ENCODE data around the gene PTPN5.
A peak's percentile ranks its signal among the peaks of the same experiment; 100 is the strongest.

The PTPN5 gene

DNA sequence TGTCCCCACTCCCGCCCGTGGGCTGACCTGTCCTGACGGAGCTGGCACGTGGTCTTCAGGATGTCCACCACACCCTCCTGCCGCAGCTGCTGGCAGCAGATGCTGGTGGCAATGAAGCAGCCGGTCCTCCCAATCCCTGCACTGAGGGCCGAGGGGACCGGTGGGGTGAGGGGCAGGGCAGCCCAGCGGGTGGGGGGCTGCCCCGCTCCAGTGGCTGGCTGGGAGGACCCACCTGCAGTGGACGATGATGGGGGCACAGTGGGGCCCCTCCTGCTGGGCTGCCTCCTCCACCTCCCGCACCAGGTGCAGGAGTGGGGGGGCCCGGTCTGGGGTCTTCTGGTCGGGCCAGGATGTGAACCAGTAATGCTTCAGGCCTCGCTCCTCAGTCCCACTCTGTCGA lies 62.2 kb downstream of the PTPN5 start:
- TF ChIP-seq SUZ12 (IDR thresholded peaks at IDR 0.05; ENCODE audit: extremely low read depth, insufficient read depth, insufficient read length): no peak
- TF ChIP-seq YY1 (IDR thresholded peaks at IDR 0.05; ENCODE audit: insufficient read depth, insufficient read length): no peak
- no peak for TF ChIP-seq ZNF274 (IDR thresholded peaks at IDR 0.05; ENCODE audit: low read depth, low read length)
- Histone ChIP-seq H3K27me3 (ENCODE audit: insufficient read depth, insufficient read length) (no peaks in the 10 kb centered on the region), H3K9ac (ENCODE audit: insufficient read length, low read depth) (no peak overlapping the region), H3K36me3 (ENCODE audit: insufficient read depth, insufficient read length, low read length) (no peaks in the 10 kb centered on the region), H3K4me3 (ENCODE audit: insufficient read length, low read depth) (no peak overlapping the region), H3K4me1 (ENCODE audit: insufficient read depth, insufficient read length) (peaks cover 14% of the 10 kb centered on the region), H3K9me3 (ENCODE audit: insufficient read depth, low read length) (no peaks in the 10 kb centered on the region)
- no peak for DNase-seq (ENCODE audit: low read depth, low spot score)

DNA sequence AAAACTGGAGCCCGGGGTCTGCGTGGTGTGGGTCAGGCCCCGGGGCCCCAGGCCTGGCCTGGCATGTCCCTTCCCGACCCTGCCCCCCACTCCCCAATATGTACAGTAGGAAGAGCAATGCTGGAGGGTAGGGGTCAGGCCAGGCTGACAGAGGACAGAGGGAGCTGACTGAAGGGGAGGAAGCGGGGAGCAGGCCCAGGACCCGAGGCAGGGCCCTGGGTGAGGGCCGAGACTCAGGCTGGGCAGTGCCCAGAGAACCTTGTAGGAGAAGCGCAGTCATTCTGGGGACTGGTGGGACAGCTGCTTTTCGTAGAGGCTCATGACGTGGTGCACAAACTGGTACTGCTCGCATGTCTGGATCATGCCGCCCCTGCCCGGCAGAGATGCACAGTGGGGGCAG lies 62.9 kb downstream of the PTPN5 start:
- Histone ChIP-seq H3K4me1 (ENCODE audit: insufficient read depth, insufficient read length) (peaks cover 14% of the 10 kb centered on the region), H3K4me3 (ENCODE audit: insufficient read length, low read depth) (no peak overlapping the region), H3K9ac (ENCODE audit: insufficient read length, low read depth) (no peak overlapping the region), H3K27me3 (ENCODE audit: insufficient read depth, insufficient read length) (no peaks in the 10 kb centered on the region), H3K9me3 (ENCODE audit: insufficient read depth, low read length) (no peaks in the 10 kb centered on the region), H3K36me3 (ENCODE audit: insufficient read depth, insufficient read length, low read length) (no peaks in the 10 kb centered on the region)
- no peak for DNase-seq (ENCODE audit: low read depth, low spot score)
- TF ChIP-seq ZNF274 (IDR thresholded peaks at IDR 0.05; ENCODE audit: low read depth, low read length) (no peak), YY1 (IDR thresholded peaks at IDR 0.05; ENCODE audit: insufficient read depth, insufficient read length) (no peak), SUZ12 (IDR thresholded peaks at IDR 0.05; ENCODE audit: extremely low read depth, insufficient read depth, insufficient read length) (no peak)

DNA sequence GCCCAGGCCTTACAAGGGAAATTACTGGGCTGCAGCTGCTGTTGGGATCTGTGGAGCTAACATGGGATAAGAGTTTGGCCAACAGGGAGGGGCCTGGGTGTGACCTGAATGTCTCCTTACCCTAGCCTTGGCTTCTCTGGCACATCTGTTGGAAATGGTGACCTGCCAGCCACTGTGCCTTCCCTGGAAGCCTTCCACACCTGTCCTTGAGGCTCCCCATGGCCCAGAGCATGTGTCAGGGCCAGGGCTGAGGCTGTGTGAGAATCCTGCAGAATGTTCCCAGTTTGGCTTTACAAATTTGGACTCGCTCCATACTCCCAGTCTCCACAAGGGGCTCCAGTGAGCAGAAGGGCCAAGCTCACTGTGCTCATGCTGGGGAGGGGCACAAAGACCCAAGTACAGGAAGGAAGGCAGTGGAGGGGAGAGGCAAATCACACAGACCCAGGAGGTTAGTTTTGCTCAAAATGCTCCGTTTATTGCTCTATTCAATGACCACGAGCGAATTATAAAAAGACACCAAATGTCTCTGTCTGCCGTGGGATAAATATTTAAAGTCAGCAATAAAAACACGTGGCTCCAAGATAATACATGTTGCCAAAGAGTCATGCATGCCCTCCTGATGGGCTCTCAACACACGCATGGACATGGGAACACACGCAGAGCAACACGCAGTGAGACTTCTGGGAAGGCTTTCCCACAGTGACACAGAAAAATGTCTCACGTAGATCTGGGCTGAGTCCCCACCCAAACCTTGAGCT lies 63.9 kb downstream of the PTPN5 start:
- no peak for DNase-seq (ENCODE audit: low read depth, low spot score)
- H3K4me3 ChIP-seq (ENCODE audit: insufficient read length, low read depth): no peak overlapping the region
- H3K4me1 ChIP-seq (ENCODE audit: insufficient read depth, insufficient read length): peaks cover 14% of the 10 kb centered on the region
- H3K9me3 ChIP-seq (ENCODE audit: insufficient read depth, low read length): no peaks in the 10 kb centered on the region
- TF ChIP-seq ZNF274 (IDR thresholded peaks at IDR 0.05; ENCODE audit: low read depth, low read length) (no peak), YY1 (IDR thresholded peaks at IDR 0.05; ENCODE audit: insufficient read depth, insufficient read length) (no peak), SUZ12 (IDR thresholded peaks at IDR 0.05; ENCODE audit: extremely low read depth, insufficient read depth, insufficient read length) (no peak)
- H3K9ac ChIP-seq (ENCODE audit: insufficient read length, low read depth): peak overlapping the region; percentile 56
- H3K27me3 ChIP-seq (ENCODE audit: insufficient read depth, insufficient read length): no peaks in the 10 kb centered on the region
- no peaks in the 10 kb centered on the region for H3K36me3 ChIP-seq (ENCODE audit: insufficient read depth, insufficient read length, low read length)

DNA sequence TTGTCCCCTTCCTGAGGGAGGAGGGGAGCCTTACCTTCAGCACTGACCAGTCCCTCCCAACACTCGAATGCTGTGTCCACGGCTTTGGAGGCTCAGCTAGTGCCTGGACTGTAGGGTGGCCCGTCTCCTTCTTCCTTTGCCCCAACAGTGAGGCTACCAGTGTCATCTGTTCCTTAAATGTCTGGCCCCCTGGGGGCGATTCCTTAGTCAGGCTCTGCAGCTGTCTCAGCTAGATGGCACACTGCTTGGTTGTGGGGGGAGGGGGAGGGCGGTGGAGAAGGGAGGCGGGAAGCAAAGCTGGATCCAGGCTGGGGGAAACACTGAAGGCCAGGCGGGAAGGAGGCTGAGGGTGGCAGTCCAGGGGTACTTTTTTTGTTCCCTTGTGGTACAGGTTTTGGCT lies 65.6 kb downstream of the PTPN5 start, which contains the start of gene IGSF22:
Gene IGSF22 (minus strand): TSS at position 149 of the 400 bp plus-strand sequence. CDS start 1,952 bp downstream, outside the sequence.
- Histone ChIP-seq H3K9ac (ENCODE audit: insufficient read length, low read depth) (peak within 1 kb of the TSS; percentile 32), H3K4me3 (ENCODE audit: insufficient read length, low read depth) (no peak within 1 kb of the TSS), H3K4me1 (ENCODE audit: insufficient read depth, insufficient read length) (peaks cover 17% of the 10 kb centered on the region), H3K9me3 (ENCODE audit: insufficient read depth, low read length) (no peaks in the 10 kb centered on the region), H3K36me3 (ENCODE audit: insufficient read depth, insufficient read length, low read length) (no peaks in the 10 kb centered on the region), H3K27me3 (ENCODE audit: insufficient read depth, insufficient read length) (no peaks in the 10 kb centered on the region)
- TF ChIP-seq YY1 (IDR thresholded peaks at IDR 0.05; ENCODE audit: insufficient read depth, insufficient read length): no peak
- no peak for TF ChIP-seq SUZ12 (IDR thresholded peaks at IDR 0.05; ENCODE audit: extremely low read depth, insufficient read depth, insufficient read length)
- no peak for TF ChIP-seq ZNF274 (IDR thresholded peaks at IDR 0.05; ENCODE audit: low read depth, low read length)
- DNase-seq (ENCODE audit: low read depth, low spot score): no peak

DNA sequence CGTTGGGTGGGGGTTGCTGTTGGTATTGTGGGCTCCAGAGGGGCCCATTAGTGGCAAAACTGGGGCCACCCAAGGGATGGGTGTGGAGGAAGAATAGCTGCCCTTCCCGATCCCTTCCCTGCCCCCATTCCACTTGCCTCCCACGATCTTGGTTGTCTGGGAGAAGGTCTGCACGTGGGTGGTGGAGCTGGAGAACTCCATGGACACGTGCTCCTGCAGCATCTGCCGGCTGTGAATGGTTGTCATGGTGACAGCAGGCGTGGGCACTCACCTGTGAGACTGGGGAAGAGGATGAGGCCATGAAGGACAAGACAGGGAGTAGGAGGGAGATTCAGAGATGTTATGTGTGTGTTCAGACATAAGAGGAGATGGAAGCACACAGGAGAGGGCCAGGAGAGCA lies 67.6 kb downstream of the PTPN5 start:
- TF ChIP-seq ZNF274 (IDR thresholded peaks at IDR 0.05; ENCODE audit: low read depth, low read length): no peak
- TF ChIP-seq SUZ12 (IDR thresholded peaks at IDR 0.05; ENCODE audit: extremely low read depth, insufficient read depth, insufficient read length): no peak
- no peak for TF ChIP-seq YY1 (IDR thresholded peaks at IDR 0.05; ENCODE audit: insufficient read depth, insufficient read length)
- peaks cover 12% of the 10 kb centered on the region for H3K27me3 ChIP-seq (ENCODE audit: insufficient read depth, insufficient read length)
- peaks cover 17% of the 10 kb centered on the region for H3K4me1 ChIP-seq (ENCODE audit: insufficient read depth, insufficient read length)
- no peaks in the 10 kb centered on the region for H3K36me3 ChIP-seq (ENCODE audit: insufficient read depth, insufficient read length, low read length)
- no peak overlapping the region for H3K9ac ChIP-seq (ENCODE audit: insufficient read length, low read depth)
- H3K9me3 ChIP-seq (ENCODE audit: insufficient read depth, low read length): no peaks in the 10 kb centered on the region
- no peak for DNase-seq (ENCODE audit: low read depth, low spot score)
- H3K4me3 ChIP-seq (ENCODE audit: insufficient read length, low read depth): no peak overlapping the region

DNA sequence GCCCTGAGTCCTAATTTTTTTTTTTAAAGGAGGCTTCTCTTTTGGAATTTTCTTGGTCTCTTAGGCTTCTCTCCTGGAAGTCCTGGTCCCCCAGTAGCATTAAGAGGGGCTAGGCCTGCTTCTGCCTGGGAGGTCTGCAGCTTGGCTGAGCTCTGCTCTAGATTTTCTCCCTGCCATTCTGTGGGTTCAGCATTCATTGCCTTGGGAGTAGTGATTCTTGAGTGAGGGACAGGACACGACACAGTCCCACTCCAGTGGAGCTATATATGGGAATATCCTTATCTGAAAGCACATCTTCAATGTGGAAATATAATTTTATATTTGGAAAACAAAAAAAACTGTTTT lies 69.3 kb downstream of the PTPN5 start:
- no peak for DNase-seq (ENCODE audit: low read depth, low spot score)
- no peaks in the 10 kb centered on the region for H3K9me3 ChIP-seq (ENCODE audit: insufficient read depth, low read length)
- H3K4me1 ChIP-seq (ENCODE audit: insufficient read depth, insufficient read length): peaks cover 11% of the 10 kb centered on the region
- TF ChIP-seq YY1 (IDR thresholded peaks at IDR 0.05; ENCODE audit: insufficient read depth, insufficient read length): no peak
- no peak for TF ChIP-seq ZNF274 (IDR thresholded peaks at IDR 0.05; ENCODE audit: low read depth, low read length)
- no peak for TF ChIP-seq SUZ12 (IDR thresholded peaks at IDR 0.05; ENCODE audit: extremely low read depth, insufficient read depth, insufficient read length)
- H3K36me3 ChIP-seq (ENCODE audit: insufficient read depth, insufficient read length, low read length): no peaks in the 10 kb centered on the region
- H3K4me3 ChIP-seq (ENCODE audit: insufficient read length, low read depth): no peak overlapping the region
- H3K9ac ChIP-seq (ENCODE audit: insufficient read length, low read depth): peak overlapping the region; percentile 68
- H3K27me3 ChIP-seq (ENCODE audit: insufficient read depth, insufficient read length): peaks cover 12% of the 10 kb centered on the region

DNA sequence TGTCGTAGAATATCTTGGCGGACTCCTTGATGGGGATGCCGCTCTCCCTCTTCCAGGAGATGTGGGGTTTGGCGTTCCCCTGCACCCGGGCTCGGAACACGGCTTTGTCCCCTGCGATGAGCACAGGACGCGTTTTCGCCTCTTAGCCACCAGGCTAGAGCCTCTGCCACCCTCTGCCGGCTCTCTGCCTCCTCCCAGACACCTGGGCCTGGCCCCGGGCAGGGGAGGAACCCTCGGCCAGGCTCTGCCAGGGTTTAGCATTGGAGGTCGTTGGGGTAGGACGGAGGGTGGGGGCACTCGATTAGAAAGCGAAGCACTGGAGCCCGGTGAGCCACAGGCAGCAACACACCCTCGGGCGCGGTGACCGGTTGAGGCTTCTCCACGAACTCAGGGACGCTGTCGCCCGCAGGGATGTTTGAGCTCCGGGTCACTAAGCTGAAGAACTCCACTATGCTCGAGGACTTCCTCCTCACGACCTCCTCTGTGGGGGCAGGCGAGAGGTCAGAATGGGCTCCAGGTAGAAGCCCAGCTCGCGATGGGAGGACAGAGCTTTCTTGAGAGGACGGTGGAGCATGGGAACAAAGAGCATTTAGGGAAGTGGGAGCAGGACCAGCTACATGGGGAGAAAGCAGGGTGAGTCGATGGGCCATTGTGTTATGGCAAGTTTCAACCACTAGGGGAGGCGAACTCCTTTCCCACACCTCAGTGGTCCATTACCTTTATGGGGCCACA lies 69.9 kb downstream of the PTPN5 start:
- Histone ChIP-seq H3K4me3 (ENCODE audit: insufficient read length, low read depth) (peak overlapping the region; percentile 52), H3K9me3 (ENCODE audit: insufficient read depth, low read length) (no peaks in the 10 kb centered on the region), H3K9ac (ENCODE audit: insufficient read length, low read depth) (peak overlapping the region; percentile 68), H3K4me1 (ENCODE audit: insufficient read depth, insufficient read length) (peaks cover 9% of the 10 kb centered on the region), H3K36me3 (ENCODE audit: insufficient read depth, insufficient read length, low read length) (no peaks in the 10 kb centered on the region), H3K27me3 (ENCODE audit: insufficient read depth, insufficient read length) (peaks cover 12% of the 10 kb centered on the region)
- TF ChIP-seq ZNF274 (IDR thresholded peaks at IDR 0.05; ENCODE audit: low read depth, low read length) (no peak), YY1 (IDR thresholded peaks at IDR 0.05; ENCODE audit: insufficient read depth, insufficient read length) (no peak), SUZ12 (IDR thresholded peaks at IDR 0.05; ENCODE audit: extremely low read depth, insufficient read depth, insufficient read length) (no peak)
- peak; percentile 55 for DNase-seq (ENCODE audit: low read depth, low spot score)

Measured in NT2/D1 (cell line).